DMS53 treated with DMSO at 0.1 percent for 48 hours (cell line): Measurements from ENCODE around the gene N4BP3.

Source experiments
- DNase-seq: peaks from one replicate; lab custom pipeline; 2025; ENCODE audit not compliant: unreplicated experiment; lab: John Stamatoyannopoulos, UW

N4BP3 gene

DNA sequence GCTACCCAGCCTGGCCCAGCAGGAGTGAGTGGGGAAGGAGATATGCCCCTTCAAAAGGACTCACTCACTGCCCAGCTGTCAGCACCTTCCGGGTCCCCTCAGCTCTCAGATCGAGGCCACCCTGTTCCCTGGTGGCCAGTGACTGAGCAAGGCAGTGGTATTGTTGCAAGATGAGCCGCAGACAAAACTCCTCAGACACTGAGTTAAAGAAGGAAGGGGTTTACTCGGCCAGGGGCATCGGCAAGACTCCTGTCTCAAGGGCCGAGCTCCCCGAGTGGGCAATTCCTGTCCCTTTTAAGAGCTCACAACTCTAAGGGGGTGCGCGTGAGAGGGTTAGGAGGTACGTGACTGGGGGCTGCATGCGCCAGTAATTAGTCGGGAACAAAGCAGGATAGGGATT lies 9.7 kb upstream of the N4BP3 start:
- DNase-seq, result no peak

DNA sequence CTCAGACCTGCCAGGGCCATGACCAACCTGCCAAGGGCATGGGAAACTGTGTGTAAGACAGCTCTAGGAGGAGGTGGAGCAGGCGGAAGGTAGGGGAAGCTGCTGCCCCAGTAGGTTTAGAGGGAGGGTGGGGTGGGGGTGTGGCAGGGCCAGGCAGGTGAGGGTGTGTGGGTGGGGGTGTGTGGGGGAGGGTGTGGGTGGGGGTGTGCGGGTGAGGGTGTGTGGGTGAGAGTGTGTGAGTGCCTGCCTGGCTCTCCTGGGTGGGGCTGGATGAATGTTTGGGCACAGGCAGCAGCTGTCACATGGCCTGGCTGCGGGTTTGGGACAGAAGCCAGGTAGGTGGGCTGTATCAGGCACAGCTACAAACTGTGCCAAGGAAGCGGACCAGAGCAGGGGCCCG lies 8.8 kb upstream of the N4BP3 start:
- DNase-seq, result no peak

DNA sequence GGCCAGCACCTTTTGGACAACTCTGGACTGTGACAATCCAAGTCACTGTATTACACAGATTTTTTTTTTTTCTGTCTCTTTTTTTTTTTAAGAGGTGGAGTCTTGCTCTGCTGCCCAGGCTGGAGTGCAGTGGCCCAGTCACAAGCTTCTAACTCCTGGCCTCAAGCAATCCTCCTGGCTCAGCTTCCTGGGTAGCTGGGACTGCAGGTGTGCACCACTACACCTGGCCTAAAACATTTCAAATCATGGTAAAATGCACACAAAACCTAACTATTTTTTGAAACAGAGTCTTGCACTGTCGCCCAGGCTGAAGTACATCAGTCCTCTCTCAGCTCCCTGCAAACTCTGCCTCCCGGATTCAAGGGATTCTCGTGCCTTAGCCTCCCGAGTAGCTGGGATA lies 7.2 kb upstream of the N4BP3 start:
- no peak for DNase-seq

DNA sequence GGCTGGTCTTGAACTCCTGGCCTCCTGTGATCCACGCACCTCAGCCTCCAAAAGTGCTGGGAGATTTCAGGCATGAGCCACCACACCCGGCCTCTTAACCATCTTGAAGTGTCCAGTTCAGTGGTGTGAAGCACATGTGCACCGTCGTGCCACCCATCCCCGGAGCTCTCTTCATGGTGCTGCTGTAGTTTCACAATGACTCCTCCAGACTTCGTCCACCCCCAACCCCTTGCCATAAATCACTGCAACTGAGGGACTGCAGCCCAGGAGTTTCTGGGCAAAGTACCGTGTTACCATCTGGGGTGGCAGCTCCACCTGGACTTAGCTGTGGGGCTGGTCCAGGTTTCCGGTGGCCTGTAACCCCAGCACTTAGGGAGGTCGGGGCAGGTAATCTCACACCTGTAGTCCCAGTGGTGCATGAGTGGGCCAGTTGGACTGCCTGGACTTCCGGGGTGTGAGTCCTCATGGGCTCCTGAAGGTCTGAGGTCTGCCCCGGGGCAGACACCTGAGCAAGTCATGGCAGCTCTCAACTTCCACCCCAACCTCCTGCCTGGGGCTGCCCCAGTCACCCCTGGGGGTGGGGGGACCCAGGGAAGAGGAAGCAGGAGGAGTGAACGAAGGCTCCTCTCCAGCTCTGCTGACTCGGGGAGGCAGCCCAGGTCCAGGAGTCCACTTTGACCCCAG lies 6.6 kb upstream of the N4BP3 start:
- DNase-seq, result no peak

DNA sequence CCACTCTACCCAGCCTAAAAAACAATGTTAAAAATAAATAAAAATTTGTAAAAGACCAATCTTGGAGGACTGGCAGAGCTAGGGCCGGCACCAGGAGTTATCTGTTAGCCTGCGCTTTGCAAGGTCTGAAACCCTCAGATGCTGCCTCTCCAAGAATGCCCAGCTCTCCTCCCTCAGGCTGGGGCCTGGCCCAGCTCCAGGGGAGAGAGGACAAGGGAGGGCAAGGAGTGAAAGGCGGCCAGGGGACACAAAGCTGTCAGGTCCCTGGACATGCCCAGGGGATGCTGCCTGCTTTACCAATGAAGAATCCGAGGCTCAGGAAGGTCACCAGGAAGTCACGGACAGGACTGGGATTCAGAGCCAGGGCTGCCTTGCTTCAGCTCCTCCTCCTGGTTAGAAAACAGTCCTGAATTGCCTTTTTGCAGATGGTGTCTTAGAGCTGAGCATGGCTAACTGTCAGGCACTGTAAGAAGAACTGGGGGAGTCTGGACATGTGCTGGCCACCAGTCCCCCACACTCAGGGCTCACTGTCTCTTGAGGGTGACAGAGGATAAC lies 5.5 kb upstream of the N4BP3 start:
- DNase-seq, result no peak

DNA sequence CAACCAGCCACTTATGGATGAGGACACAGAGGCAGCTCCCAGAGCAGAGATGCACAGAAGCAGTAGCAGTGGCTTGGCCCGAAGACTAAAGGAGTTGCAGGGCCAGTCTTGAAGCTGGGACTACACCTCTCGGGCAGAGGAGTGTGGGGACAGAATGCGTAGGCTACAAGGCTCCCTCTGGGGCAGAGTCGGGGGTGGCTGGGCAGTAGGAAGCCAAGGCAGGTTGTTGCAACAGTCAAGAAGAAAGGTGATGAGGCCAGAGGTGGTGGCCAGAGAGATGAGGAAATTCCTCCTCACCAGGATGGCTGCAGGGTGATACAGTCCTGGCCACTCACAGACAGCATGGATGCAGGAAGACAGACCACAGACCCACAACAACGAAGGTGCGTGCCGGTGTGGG lies 4.9 kb upstream of the N4BP3 start:
- no peak for DNase-seq

DNA sequence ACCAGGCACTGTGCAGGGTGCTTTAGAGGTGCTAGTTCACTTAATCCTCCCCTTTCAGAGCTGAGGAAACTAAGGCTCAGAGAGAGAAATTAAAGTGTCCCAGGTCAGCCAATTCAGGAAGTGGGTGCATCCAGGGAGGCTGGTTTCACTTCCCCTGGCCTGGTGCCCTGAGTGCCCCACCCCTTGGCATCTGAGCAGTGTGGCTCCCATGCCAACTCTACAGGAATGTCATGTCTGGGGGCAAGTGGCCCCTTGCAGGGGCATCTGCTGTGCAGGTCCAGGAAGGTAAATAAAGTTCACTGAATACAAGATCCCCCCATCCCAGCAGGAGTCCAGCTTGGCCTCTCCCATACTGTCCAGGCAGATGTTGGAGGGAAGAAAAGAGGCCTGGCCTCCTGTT lies 4.4 kb upstream of the N4BP3 start:
- no peak for DNase-seq

DNA sequence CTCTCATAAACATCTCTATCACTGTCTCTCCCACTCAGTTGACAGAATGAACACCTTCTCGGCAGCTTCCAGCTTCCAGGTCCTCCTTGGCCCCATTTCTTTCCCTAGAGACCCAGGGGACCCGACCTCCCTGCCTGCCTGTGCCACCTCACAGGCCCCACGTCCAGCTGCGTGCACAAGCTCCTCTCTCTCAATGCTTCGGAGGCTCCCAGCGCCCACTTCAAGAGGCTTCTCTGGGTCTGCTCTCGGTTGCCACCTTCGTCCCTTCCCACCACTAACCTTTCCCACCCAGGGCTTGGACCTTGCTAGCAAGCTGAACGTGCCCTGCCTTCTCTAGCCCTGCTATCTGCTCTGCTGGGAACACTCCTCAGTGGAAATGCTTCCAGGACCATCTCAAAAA lies 2.8 kb upstream of the N4BP3 start:
- no peak for DNase-seq

DNA sequence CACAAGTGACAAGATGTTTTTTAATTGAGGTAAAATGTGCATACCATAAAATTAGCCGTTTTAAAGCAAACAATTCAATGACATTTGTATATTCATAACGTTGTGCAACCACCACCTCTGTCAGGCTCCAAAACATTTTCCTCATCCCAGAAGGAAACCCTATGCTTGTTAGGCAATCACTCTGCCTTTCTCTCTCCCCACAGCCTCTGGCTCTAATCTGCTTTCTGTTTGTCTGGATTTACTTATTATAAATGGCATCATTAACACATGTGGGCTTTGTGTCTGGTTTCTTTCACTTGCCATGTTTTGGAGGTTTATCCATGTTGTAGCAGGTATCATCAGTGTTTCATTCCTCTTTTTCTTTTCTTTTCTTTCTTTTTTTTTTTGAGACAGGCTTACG lies 1.4 kb upstream of the N4BP3 start:
- no peak for DNase-seq

DNA sequence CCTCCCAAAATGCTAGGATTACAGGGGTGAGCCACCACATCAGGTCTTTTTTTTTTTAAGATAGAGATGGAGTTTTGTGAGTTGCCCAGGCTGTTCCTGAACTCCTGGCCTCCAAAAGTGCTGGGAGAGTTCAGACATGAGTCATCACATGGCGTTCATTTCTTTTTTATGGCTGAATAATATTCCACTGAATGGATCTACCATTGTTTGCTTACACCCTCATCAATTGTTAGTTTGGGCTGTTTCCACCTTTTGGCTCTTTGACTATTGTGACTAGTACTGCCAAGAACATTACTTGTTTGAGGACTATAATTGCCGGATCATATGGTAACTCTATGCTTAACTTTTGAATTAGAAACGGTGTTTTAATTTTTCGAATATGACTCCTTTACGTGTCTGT lies 787 bp upstream of the N4BP3 start:
- DNase-seq, result no peak

DNA sequence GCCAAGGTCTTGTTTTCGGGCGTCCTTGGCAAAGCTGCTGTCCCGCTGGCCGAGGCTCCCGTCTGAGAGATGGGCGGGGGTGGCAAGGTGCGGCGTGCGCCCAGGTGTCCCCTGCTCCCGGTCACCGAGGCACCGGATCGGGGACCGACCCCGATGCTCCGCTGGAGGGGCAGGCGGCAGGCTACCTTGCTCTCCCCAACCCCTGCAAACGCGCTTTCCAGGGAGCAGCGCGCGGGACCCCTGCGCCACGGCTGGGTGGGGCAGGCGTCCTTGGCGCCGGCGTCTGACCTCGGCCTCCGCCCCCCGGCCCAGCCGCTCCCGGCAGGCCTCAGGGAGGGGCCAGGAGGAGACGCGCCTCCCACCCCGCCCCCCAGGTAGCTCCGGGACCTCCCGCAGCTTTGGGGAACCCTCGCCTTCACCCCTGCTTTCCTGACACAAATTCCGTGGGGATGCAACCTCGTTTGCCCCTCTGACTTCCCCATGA lies 551 bp downstream of the N4BP3 start:
- DNase-seq, result no peak

DNA sequence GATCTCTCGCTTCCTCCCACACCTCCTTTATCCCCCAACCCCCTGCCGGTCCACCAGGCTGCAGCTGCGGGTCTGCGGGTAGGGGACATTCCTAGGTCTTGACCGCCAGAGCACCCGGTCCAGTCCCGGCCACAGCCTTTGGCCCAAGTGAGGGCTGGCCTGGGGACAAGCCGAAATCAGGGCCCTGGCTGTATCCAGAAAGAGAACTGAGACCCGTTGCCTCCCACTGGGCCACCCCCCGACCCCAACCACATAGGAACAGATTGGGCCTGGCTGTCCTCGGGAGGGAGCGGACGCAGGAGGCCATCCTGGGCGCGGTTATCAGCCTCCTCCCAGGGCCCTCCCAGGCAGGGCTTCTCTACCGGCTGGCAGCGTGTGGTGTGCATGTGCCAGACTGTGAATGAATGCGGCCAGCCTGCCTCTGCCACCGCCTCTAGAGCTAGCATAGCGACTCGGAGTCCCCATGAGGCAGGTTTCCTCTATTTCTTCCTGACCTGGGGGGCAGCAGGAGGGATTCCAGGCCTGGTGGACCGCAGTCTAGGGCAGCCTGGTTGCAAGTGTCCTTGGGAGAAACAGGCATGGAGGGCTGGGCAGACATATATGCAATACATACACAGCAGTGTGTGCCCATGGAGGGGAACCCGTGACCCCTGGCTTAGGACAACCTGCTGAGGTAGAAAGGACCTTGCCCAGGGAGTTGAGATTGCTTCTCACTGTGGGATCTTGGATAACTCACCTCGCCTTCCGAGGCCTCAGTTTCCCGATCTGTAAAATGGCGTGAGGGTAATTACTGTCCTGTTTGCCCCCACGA lies 1.2 kb downstream of the N4BP3 start:
- peak; percentile 14 for DNase-seq

DNA sequence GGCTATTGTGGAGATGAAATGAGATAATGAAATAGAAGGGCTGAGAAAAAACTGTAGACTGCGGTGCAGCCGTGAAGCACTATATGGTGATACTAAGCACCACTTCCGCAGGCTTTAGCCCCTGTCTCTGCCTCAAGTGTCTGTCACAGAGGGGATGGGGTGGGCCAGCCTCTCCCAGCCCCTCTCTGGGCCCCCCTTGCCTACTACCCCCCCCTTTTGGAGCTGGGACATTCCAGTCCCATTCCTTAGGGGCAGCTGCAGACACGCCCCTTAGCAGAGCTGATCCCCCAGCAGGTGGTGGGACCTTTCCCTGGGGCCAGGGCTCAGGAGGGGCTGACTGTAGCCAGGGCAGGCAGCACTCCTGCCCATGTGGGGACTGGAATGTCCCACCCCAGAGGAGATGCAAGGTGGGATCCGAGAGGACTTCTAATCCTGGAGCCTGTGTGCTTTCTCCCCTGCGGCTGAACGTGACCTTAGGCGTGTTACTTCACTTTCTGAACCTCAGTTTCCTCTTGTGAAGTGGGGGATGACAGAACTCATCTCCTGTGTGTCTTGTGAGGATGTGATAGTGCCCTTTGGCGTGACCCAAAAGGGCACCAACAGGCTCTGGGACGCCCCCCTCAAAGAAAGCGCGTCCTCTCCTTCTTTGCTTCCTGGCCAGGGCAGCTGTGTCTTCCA lies 1.9 kb downstream of the N4BP3 start:
- DNase-seq, result no peak

DNA sequence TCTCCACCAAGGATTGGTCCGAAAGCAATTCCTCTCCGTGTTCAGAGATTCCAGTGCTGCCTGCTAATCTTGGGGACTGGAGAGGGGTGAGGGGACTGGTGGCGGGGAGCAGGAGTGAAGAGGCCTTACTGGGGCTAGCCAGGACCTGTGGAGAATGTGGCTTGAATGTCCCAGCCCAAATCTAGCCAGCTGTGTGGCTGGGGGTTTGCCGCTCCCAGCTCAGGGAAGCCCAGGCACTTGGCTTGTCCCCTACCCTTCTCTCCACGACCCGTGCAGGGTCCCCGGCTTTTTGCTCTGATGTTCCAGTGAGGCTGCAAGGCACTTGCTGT lies 2.4 kb downstream of the N4BP3 start:
- DNase-seq, result no peak

DNA sequence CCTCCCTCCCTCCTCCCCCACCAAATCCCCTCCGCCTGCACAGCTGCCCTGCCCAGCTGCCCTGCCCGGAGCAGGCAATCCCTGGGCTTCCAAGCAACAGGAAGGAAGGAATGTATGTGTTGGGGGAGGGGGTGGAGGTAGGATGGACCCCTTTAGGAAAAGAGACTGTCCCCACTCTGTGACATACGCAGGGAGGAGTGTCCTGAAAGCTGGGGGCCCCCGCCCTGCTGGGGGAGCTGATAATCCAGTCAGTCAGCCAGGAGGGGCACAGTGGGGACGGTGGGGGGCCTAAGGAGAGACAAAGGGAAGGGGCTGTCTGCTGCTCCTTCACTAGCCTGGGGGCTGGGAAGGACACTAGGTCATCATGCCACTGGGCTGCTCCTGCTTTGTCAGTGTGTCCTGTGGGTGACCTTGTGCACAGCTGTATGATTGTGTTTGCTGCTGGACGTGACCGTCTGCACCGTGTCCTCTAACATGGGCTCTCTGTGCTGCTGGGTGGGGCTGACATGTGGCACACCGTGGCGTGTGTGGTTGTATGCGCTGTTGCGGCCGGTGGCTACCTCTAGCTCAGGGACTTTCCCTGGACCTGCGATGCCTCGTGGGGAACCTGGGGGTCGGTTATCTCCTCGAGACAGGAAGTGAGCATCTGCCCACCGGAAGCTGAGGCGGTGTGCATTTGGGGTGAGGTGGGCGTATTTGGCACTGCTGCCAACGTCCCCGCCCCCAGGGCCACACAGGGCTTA lies 3.0 kb downstream of the N4BP3 start:
- DNase-seq, result no peak

DNA sequence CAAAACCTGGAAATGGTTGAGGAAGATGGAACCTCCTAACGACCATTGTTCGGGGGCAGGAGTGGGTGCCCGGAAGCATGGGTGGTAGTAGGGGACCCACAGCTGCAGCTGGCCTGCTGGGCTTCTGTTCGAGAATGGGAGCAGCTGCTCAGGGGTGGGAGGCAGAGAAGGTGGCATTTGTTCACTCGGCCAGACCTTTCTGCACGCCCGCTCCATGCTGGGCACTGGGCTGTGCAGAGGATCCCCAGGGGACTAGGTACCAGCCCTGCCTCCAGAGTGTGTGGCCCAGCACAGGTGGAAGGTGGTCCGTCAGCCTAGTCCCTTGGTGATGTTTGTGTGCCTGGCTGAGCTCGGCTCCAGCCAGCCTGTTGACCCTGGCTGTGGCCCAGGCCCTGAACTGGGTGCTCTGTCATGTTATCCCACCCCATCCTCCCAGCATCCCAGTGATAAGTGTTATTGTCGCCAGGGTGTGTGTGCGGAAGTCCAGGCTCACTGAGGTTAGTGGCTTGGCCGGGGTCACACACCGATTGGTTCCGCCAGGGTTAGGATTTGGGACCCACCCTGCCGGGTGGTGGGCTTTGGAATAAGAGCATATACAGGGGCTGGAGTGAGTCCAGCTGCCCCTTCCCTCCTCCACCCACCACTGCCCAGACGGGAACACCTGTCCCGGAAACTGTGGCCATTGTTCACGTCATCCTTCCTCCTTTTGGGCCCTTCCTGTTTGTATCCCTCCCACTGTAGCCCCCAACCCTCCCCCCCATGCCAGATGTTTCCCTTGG lies 4.8 kb downstream of the N4BP3 start:
- DNase-seq, result no peak

DNA sequence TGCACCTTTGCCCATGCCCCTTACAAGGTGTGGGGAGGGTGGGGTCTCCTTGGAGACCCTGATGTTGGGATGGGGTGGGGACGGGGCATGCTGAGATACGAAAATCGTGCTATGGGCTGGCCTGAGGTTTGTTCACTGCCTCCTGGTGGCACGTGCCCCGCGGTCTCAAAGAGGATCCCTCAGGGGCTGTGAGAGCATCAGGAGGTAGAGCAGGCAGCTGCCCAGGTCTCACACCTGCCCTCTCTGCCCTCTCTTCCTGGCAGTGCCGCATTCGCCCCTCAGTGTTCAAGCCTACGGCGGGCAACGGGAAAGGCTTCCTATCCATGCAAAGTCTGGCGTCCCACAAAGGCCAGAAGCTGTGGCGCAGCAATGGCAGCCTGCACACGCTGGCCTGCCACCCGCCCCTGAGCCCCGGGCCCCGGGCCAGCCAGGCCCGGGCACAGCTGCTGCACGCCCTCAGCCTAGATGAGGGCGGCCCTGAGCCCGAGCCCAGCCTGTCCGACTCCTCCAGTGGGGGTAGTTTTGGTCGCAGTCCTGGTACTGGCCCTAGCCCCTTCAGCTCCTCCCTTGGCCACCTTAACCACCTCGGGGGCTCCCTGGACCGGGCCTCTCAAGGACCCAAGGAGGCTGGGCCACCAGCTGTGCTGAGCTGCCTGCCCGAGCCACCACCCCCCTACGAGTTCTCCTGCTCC lies 6.7 kb downstream of the N4BP3 start:
- DNase-seq, result no peak

DNA sequence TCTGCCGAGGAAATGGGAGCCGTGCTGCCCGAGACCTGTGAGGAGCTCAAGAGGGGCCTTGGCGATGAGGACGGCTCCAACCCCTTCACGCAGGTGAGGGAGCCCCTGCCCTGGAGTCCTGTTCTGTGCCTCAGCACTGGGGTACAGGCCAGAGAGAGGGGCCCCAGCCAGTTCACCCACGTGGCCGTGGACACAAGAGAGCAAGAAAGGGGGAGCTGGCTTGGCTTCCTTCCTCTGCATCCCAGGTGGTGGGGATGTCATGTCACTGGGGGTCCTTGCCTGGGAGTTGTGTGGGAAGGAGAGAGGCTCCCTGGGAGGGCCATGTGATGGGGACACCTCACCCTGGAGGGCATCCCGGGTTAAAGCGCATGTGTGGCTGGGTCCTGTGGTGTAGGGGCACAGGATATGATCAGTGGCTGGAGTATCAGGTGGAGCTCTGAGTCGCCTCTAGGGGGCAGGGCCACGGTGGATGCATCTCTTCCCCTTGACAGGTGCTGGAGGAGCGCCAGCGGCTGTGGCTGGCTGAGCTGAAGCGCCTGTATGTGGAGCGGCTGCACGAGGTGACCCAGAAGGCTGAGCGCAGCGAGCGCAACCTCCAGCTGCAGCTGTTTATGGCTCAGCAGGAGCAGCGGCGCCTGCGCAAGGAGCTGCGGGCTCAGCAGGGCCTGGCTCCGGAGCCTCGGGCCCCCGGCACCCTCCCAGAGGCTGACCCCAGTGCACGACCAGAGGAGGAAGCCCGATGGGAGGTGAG lies 7.5 kb downstream of the N4BP3 start:
- peak; percentile 98 for DNase-seq
